ENCODE measurements around the gene FXYD7.
"Not testable (repeated sequence)": the region's sequence is repeated elsewhere in the genome, so short reads cannot be mapped to it uniquely, and the experiment has no call there.

FXYD7 gene, protein sequence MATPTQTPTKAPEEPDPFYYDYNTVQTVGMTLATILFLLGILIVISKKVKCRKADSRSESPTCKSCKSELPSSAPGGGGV

GRCh38 chr19:35143231-35143715 lies at the start of gene FXYD7:
Gene FXYD7, plus strand, starts transcription at chr19:35143255. Its CDS starts 79 bp downstream, at chr19:35143334.
- no peak for DNase-seq

GRCh38 chr19:35093430-35093829 lies 49.6 kb upstream of the FXYD7 start:
- DNase-seq = no peak

DNA sequence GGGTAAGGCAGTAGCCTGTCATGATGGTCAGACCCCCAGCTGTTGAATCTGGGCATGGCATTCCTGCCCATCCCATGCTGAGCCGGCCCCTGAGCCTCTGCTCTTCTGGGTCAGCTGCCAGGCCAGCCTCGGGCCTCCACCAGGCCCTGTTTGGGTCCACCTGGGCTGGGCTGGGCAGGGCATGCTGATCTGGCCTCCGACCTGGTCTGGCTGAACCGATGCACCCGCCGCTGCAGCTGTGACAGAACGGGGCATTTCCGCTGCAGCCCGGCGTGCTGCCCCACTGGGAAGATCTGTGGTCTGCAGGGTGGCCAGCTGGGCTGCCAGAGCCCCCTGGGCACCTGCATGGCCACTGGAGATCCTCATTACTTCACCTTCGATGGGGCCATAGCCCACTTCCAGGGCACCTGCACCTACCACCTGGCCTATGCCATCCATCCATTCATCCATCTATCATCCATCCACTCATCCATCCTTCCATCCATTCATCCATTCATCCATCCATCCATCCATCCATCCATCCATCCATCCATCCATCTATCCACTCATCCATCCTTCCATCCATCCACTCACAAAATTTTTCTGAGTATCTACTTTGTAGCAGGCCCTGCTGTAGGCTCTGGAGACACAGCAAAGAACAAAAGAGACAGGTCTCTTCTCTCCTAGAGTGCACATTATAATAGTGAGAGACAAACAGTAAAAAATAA lies 49.0 kb upstream of the FXYD7 start:
- no peak for DNase-seq

- no peak for DNase-seq
Measured at GRCh38 chr19:35094656-35095055, 48.4 kb upstream of the FXYD7 start.

DNA sequence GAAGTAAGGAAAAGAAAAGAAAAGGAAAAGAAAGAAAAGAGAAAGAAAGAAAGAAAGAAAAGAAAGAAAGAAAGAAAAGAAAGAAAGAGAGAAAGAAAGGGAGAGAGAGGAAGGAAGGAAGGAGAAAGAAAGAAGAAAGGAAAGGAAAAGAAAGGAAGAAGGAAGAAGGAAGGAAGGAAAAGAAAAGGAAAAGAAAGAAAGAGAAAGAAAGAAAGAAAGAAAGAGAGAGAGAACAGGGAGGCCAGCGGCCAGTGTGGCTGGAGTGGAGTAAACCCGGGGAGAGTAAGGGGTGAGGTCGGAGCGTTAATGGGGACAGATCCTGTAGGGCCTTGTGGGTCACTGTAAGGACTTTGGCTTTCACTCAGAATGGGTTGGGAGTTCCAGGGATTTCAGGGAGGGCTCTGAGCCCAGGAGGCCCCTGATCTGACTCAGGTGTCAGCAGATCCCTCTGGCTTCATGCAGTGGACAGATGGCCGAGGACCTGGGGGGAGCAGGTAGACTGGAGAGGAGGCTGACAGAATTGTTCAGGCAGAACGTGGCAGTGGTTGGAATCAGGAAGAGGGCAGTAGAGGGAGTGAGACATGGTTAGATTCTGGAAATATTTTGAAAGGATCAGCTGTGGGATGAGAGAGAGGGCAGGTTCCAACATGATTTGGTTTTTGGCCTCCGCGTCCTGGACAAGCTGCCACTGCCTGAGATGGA lies 47.2 kb upstream of the FXYD7 start:
- DNase-seq = no peak

DNA sequence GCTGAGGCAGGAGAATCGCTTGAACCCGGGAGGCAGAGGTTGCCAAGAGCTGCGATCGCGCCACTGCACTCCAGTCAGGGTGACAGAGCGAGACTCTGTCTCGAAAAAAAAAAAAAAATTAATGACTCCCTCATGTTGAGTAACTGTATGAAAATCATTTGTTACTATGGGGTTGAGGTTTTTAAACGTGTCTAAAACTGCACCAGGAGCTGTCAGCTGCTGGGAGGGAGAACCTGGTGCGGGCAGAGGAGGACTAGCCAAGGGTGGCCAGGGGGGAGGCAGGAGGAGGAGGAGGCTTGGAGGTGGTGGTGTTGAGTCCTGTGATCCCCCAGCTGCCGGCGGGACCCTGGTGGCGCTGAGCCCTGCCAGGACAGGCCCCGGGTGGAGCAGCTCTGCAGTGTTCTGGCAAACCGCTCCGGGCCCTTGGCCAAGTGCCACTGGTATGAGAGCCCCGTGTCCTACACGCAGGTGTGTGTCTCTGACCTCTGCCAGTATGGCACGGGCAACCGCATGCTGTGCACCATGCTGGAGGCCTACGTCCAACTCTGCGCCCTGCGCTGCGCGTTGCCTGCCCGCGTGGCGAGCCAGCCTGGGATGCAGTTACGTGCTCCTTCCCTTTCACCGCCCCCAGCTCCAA lies 44.5 kb upstream of the FXYD7 start:
- no peak for DNase-seq

- no peak for DNase-seq
Measured at GRCh38 chr19:35099155-35099896, 43.7 kb upstream of the FXYD7 start.

DNA sequence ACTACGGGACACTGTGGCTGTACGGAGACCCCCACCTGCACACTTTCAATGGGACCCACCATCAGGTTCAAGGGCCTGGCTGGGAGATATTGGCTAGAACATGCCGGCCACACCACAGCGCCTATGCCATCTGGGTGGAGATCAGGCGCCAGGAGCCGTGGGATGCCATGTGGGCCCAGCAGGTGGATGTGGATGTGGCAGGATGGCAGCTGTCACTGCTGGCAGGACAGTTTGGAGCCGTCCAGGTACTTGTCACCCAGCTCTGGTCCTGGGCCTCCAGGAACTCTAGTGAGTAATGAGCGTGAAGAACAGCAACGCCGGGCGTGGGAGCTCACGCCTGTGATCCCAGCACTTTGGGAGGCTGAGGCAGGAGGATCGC lies 43.2 kb upstream of the FXYD7 start:
- DNase-seq = no peak

- DNase-seq = no peak
Measured at GRCh38 chr19:35100588-35101533, 42.2 kb upstream of the FXYD7 start.

DNA sequence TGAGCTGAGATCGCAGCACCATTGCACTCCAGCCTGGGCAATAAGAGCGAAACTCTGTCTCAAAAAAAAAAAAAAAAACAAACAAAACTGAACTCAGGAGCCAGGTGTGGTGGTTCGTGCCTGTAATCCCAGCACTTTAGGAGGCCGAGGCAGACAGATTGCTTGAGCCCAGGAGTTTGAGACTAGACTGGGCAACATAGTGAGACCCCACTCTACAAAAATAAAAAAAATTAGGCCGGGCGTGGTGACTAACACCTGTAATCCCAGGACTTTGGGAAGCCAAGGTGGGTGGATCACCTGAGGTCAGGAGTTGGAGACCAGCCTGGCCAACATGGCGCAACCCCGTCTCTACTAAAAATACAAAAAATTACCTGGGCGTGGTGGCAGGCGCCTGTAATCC lies 41.1 kb upstream of the FXYD7 start:
- not testable (repeated sequence) for DNase-seq

GRCh38 chr19:35103614-35104013 lies 39.4 kb upstream of the FXYD7 start:
- not testable (repeated sequence) for DNase-seq

DNA sequence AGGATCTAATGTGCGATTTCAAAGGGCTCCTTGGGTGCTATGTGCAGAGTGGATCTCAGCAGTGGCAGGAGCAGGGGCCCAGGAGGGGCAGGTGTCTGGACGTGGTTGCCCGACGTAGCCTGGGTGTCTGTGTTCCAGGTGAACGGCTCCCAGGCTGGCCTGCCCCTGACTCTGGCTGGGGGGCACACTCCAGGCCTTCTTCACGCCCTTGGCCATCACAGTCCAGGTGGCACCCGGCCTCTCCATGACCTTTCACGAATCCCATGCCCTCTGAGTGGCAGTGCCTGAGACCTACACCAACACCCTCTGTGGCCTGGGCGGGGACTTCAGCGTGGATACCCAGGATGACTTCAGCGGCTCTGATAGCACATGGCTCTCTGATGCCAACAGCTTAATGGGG lies 38.7 kb upstream of the FXYD7 start:
- no peak for DNase-seq

DNA sequence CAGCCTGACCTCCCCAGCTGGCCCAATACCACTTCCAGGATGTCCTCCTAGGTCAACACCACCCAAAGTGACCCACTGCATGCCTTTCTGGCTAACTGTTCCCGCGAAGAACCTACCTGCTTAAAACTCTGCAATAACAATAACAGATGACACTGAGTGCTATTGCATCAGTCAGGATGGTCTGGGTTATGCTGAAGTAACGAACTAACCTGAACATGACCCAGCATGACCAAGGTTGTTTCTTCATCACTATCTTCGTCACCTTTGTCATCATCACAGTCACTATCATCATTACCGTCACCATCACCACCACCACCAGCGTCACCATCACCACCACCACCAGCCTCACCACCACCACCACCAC lies 38.0 kb upstream of the FXYD7 start:
- no peak for DNase-seq

GRCh38 chr19:35105411-35106290 lies 37.4 kb upstream of the FXYD7 start:
- DNase-seq = no peak

- no peak for DNase-seq
Measured at GRCh38 chr19:35106291-35106583, 36.8 kb upstream of the FXYD7 start.

GRCh38 chr19:35106898-35107541 lies 36.0 kb upstream of the FXYD7 start:
- no peak for DNase-seq

GRCh38 chr19:35107545-35107944 lies 35.5 kb upstream of the FXYD7 start:
- no peak for DNase-seq

DNA sequence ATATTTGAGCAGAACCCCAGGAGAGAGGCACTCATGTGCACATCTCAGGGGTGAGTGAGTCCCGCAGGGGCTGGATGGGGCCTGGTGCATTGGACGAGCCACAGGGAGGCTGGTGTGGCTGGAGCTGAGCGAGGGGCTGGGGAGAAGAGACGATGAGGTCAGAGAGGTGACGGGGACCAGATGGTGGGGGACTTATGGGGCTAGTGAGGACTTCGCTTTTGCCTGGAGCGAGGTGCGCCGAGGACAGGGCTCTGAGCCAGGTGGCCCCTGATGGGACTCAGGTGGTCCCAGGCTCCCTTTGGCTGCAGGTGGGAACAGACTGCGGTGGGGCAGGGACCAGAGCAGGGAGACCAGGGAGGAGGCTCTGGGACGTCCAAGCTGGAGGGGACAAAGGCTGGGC lies 34.3 kb upstream of the FXYD7 start:
- no peak for DNase-seq

- DNase-seq = no peak
Measured at GRCh38 chr19:35109395-35110112, 33.5 kb upstream of the FXYD7 start.

GRCh38 chr19:35110974-35111373 lies 32.1 kb upstream of the FXYD7 start:
- DNase-seq = no peak
